Measurements from ENCODE around the gene FEM1A. TPM values are rescaled to one million over a fixed set of nuclear protein-coding genes. Genes with fewer than 3 reads are reported as not detected.

Gene FEM1A
- total and polyA plus RNA-seq, 9 of the 15 experiments (the other 6 are each of a cell fraction or from before 2014, with no cell fraction given), result 0.08 to 19.0 (median 6.8) TPM

DNA sequence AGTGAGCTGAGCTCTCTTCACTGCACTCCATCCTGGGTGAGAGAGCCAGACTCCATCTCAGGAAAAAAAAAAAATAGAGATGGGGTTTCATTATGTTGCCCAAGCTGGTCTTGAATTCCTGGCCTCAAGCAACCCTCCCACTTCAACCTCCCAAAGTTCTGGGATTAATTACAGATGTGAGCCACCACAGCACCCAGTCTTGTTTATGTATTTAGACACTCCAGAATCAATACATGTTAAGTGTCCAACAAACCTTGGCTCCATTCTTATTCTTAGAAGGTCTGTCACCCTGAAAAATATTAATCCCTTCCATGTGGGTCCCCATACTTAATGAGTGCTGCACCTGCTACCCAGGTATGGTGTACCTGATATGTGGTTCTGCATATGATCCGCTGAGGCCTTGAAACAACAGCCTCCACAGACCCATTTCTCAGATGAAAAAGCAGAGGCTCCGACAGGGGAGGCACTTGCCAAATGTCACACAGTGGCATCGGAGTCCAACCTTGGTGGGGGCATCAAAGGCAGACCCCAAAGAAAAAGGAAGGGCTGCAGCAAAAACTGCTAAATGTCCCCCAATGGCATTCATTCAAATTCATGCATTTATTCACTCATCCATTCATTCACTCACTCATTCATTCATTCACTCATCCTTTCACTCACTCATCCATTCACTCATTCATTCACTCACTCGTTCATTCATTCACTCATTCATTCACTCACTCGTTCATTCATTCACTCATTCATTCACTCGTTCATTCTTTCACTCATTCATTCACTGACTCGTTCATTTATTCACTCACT, 23.3 kb downstream of the FEM1A start:
- 49% methylated on average over 7 of the region's 7 CpGs for WGBS (ENCODE audit: insufficient coverage, low coverage, missing lambda C conversion rate)
- intact Hi-C loops (cut with micrococcal nuclease) (loop anchor here (5.0 kb wide), 1 partner anchor 52 kb away; the partner anchor contains the start of gene PLIN3), in situ Hi-C loops (cut with MboI) (no loop called here)
- no peak overlapping the region for H3K4me3 ChIP-seq
- no peaks in the 10 kb centered on the region for H3K79me2 ChIP-seq (ENCODE audit: control insufficient read depth, insufficient read depth, low read length)
- H3K9ac ChIP-seq (ENCODE audit: insufficient read depth in 1 of 2, low read depth in 2 of 2, low read length in 2 of 2), result no peak overlapping the region
- BruUV-seq (replicated peaks), result no TSS peak
- peak overlapping the region; percentile 72 for H3K4me2 ChIP-seq (ENCODE audit: insufficient read depth, low read length)
- no peak overlapping the region for H3K27ac ChIP-seq (ENCODE audit: extremely low read depth, low read depth, low read length)
- no peaks in the 10 kb centered on the region for H3K9me3 ChIP-seq (replicated peaks; ENCODE audit: control insufficient read depth, insufficient read depth, low read depth, low read length)
- H3K36me3 ChIP-seq (ENCODE audit: control insufficient read depth, insufficient read depth, low read length), result peaks cover 32% of the 10 kb centered on the region; the same call in 2 of the 3 replicates
- ATAC-seq (no peak), DNase-seq (ENCODE audit: extremely low read depth in 1 of 4, low spot score in 3 of 4) (no peak), FAIRE-seq (no peak)
- ChIA-PET POLR2A (interaction anchor here (1.2 kb wide), 1 partner anchor 91 kb away, joined by 3 read pairs; no protein-coding TSS in a partner anchor), CTCF (ENCODE audit: low intra/inter-chr PET ratio) (no interaction called here)
- peaks cover 10 to 35% of the 10 kb centered on the region in 2 experiments; a peak in 4 of 5 replicates for H3K4me1 ChIP-seq (replicated peaks in 1 of 2; ENCODE audit: control insufficient read depth in 2 of 2, insufficient read depth in 2 of 2, low read length in 2 of 2)
- no peaks in the 10 kb centered on the region for H3K27me3 ChIP-seq (ENCODE audit: control insufficient read depth in 2 of 2, insufficient read depth in 2 of 2, low read length in 2 of 2)
- no peaks in the 10 kb centered on the region for H3K9me1 ChIP-seq (ENCODE audit: control insufficient read depth, insufficient read depth, low read length)
- H2AFZ ChIP-seq (ENCODE audit: low read depth, low read length), result peak overlapping the region; percentile 83; the same call in 1 of the 2 replicates
- no peaks in the 10 kb centered on the region for H4K20me1 ChIP-seq (replicated peaks; ENCODE audit: control insufficient read depth, insufficient read depth, low read length)
- TF ChIP-seq, protein P1, sequence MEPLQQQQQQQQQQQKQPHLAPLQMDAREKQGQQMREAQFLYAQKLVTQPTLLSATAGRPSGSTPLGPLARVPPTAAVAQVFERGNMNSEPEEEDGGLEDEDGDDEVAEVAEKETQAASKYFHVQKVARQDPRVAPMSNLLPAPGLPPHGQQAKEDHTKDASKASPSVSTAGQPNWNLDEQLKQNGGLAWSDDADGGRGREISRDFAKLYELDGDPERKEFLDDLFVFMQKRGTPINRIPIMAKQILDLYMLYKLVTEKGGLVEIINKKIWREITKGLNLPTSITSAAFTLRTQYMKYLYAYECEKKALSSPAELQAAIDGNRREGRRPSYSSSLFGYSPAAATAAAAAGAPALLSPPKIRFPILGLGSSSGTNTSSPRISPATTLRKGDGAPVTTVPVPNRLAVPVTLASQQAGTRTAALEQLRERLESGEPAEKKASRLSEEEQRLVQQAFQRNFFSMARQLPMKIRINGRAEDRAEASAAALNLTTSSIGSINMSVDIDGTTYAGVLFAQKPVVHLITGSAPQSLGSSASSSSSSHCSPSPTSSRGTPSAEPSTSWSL (CRISPR knock-in tag; IDR thresholded peaks at IDR 0.05; ENCODE audit: borderline replicate concordance), result no peak
- no peak for TF ChIP-seq SAFB2 (IDR thresholded peaks at IDR 0.05; ENCODE audit: borderline replicate concordance, low read depth, low read length, severe bottlenecking)
- peak; percentile 30; the same call in 1 of the 2 replicates for TF ChIP-seq STAT5A (IDR thresholded peaks at IDR 0.05; ENCODE audit: borderline replicate concordance, low read length)
- TF ChIP-seq ZNF197 (CRISPR knock-in tag; IDR thresholded peaks at IDR 0.05; ENCODE audit: low read depth), result no peak
- TF ChIP-seq, protein P2, sequence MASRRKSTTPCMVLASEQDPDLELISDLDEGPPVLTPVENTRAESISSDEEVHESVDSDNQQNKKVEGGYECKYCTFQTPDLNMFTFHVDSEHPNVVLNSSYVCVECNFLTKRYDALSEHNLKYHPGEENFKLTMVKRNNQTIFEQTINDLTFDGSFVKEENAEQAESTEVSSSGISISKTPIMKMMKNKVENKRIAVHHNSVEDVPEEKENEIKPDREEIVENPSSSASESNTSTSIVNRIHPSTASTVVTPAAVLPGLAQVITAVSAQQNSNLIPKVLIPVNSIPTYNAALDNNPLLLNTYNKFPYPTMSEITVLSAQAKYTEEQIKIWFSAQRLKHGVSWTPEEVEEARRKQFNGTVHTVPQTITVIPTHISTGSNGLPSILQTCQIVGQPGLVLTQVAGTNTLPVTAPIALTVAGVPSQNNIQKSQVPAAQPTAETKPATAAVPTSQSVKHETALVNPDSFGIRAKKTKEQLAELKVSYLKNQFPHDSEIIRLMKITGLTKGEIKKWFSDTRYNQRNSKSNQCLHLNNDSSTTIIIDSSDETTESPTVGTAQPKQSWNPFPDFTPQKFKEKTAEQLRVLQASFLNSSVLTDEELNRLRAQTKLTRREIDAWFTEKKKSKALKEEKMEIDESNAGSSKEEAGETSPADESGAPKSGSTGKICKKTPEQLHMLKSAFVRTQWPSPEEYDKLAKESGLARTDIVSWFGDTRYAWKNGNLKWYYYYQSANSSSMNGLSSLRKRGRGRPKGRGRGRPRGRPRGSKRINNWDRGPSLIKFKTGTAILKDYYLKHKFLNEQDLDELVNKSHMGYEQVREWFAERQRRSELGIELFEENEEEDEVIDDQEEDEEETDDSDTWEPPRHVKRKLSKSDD (conservative IDR thresholded peaks at IDR 0.05; ENCODE audit: low read length), result no peak
- no peak for TF ChIP-seq PHF21A (IDR thresholded peaks at IDR 0.05; ENCODE audit: borderline replicate concordance, low read depth)
- no peak for TF ChIP-seq CBX3 (IDR thresholded peaks at IDR 0.05; ENCODE audit: borderline replicate concordance in 1 of 2, low read length in 2 of 2)
- TF ChIP-seq, protein P3, sequence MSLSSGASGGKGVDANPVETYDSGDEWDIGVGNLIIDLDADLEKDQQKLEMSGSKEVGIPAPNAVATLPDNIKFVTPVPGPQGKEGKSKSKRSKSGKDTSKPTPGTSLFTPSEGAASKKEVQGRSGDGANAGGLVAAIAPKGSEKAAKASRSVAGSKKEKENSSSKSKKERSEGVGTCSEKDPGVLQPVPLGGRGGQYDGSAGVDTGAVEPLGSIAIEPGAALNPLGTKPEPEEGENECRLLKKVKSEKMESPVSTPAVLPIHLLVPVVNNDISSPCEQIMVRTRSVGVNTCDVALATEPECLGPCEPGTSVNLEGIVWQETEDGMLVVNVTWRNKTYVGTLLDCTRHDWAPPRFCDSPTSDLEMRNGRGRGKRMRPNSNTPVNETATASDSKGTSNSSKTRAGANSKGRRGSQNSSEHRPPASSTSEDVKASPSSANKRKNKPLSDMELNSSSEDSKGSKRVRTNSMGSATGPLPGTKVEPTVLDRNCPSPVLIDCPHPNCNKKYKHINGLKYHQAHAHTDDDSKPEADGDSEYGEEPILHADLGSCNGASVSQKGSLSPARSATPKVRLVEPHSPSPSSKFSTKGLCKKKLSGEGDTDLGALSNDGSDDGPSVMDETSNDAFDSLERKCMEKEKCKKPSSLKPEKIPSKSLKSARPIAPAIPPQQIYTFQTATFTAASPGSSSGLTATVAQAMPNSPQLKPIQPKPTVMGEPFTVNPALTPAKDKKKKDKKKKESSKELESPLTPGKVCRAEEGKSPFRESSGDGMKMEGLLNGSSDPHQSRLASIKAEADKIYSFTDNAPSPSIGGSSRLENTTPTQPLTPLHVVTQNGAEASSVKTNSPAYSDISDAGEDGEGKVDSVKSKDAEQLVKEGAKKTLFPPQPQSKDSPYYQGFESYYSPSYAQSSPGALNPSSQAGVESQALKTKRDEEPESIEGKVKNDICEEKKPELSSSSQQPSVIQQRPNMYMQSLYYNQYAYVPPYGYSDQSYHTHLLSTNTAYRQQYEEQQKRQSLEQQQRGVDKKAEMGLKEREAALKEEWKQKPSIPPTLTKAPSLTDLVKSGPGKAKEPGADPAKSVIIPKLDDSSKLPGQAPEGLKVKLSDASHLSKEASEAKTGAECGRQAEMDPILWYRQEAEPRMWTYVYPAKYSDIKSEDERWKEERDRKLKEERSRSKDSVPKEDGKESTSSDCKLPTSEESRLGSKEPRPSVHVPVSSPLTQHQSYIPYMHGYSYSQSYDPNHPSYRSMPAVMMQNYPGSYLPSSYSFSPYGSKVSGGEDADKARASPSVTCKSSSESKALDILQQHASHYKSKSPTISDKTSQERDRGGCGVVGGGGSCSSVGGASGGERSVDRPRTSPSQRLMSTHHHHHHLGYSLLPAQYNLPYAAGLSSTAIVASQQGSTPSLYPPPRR (CRISPR knock-in tag; IDR thresholded peaks at IDR 0.05; ENCODE audit: borderline replicate concordance), result peak; percentile 17; the same call in 1 of the 2 replicates
- TF ChIP-seq CSDE1 (IDR thresholded peaks at IDR 0.05), result 0 out of 4 replicates have a peak, but pooled peaks of 1 of the 2 experiments have one; percentile 36
